ENCODE measurements around the gene C16orf74.
A peak's percentile ranks its signal among the peaks of the same experiment; 100 is the strongest.

Gene C16orf74

GRCh38 chr16:85765211-85765610, 14.3 kb upstream of the C16orf74 start:
- no peak overlapping the region for H2BK120ac ChIP-seq (ENCODE audit: low read depth, low read length)
- no peak overlapping the region for H4K91ac ChIP-seq (ENCODE audit: low read depth, low read length, poor library complexity)
- no peak overlapping the region for H2AK5ac ChIP-seq (ENCODE audit: low read depth, low read length)
- H3K4me2 ChIP-seq (ENCODE audit: insufficient read depth, low read length, poor library complexity, severe bottlenecking): no peak overlapping the region
- H3K36me3 ChIP-seq (replicated peaks in 1 of 2; ENCODE audit: control insufficient read depth in 2 of 2, insufficient read depth in 2 of 2, low read length in 2 of 2): no peaks in the 10 kb centered on the region
- H3K9me3 ChIP-seq (replicated peaks in 1 of 2; ENCODE audit: control insufficient read depth in 2 of 2, insufficient read depth in 1 of 2, low read depth in 1 of 2, low read length in 2 of 2): no peaks in the 10 kb centered on the region
- no peak overlapping the region for H4K8ac ChIP-seq (ENCODE audit: low read depth, low read length)
- H3K18ac ChIP-seq (ENCODE audit: low read length): no peak overlapping the region
- no peak for DNase-seq (ENCODE audit: low spot score)
- H3K4me3 ChIP-seq (ENCODE audit: low read length in 2 of 2): no peak overlapping the region
- H3K9ac ChIP-seq (ENCODE audit: low read depth, low read length, poor library complexity): no peak overlapping the region
- H3K27ac ChIP-seq (replicated peaks; ENCODE audit: low read length): no peak overlapping the region
- H3K4ac ChIP-seq (ENCODE audit: low read length): no peak overlapping the region
- H3K23ac ChIP-seq (ENCODE audit: low read depth, low read length, poor library complexity): no peak overlapping the region
- peaks cover 0 to 9% of the 10 kb centered on the region in 2 donors for H3K4me1 ChIP-seq (ENCODE audit: control insufficient read depth in 2 of 2, insufficient read depth in 1 of 2, low read depth in 1 of 2, low read length in 2 of 2)
- no peak overlapping the region for H3K14ac ChIP-seq (ENCODE audit: low read length)
- H2AFZ ChIP-seq (ENCODE audit: low read length): no peak overlapping the region
- WGBS, 2 donors (ENCODE audit: extremely low coverage in 2 of 2, insufficient read length in 2 of 2, insufficient replicate concordance in 1 of 2): no CpG with 5 or more reads among the region's 8 CpGs
- no peak overlapping the region for H2BK12ac ChIP-seq (ENCODE audit: low read length)
- no peaks in the 10 kb centered on the region for H3K27me3 ChIP-seq (ENCODE audit: control insufficient read depth in 3 of 3, insufficient read depth in 3 of 3, low read depth in 1 of 3, low read length in 3 of 3)
- H3K79me1 ChIP-seq (ENCODE audit: low read depth, low read length): no peaks in the 10 kb centered on the region
- no peak overlapping the region for H2BK5ac ChIP-seq (ENCODE audit: low read length)
- no peak overlapping the region for H2BK15ac ChIP-seq (ENCODE audit: low read length)

- DNase-seq (ENCODE audit: low spot score): no peak
- H3K36me3 ChIP-seq (replicated peaks in 1 of 2; ENCODE audit: control insufficient read depth in 2 of 2, insufficient read depth in 2 of 2, low read length in 2 of 2): no peaks in the 10 kb centered on the region
- no peak overlapping the region for H3K14ac ChIP-seq (ENCODE audit: low read length)
- no peak overlapping the region for H2AK5ac ChIP-seq (ENCODE audit: low read depth, low read length)
- no peak overlapping the region for H3K4me3 ChIP-seq (ENCODE audit: low read length in 2 of 2)
- H3K79me1 ChIP-seq (ENCODE audit: low read depth, low read length): no peaks in the 10 kb centered on the region
- WGBS, 2 donors (ENCODE audit: extremely low coverage in 2 of 2, insufficient read length in 2 of 2, insufficient replicate concordance in 1 of 2): no CpG with 5 or more reads among the region's 2 CpGs
- H3K4ac ChIP-seq (ENCODE audit: low read length): no peak overlapping the region
- H3K4me2 ChIP-seq (ENCODE audit: insufficient read depth, low read length, poor library complexity, severe bottlenecking): no peak overlapping the region
- H4K8ac ChIP-seq (ENCODE audit: low read depth, low read length): no peak overlapping the region
- H3K27ac ChIP-seq (replicated peaks; ENCODE audit: low read length): no peak overlapping the region
- H3K4me1 ChIP-seq (ENCODE audit: control insufficient read depth in 2 of 2, insufficient read depth in 1 of 2, low read depth in 1 of 2, low read length in 2 of 2): peaks cover 0 to 9% of the 10 kb centered on the region in 2 donors
- H2AFZ ChIP-seq (ENCODE audit: low read length): no peak overlapping the region
- H2BK15ac ChIP-seq (ENCODE audit: low read length): no peak overlapping the region
- no peaks in the 10 kb centered on the region for H3K9me3 ChIP-seq (replicated peaks in 1 of 2; ENCODE audit: control insufficient read depth in 2 of 2, insufficient read depth in 1 of 2, low read depth in 1 of 2, low read length in 2 of 2)
- H2BK120ac ChIP-seq (ENCODE audit: low read depth, low read length): no peak overlapping the region
- H2BK12ac ChIP-seq (ENCODE audit: low read length): no peak overlapping the region
- H3K23ac ChIP-seq (ENCODE audit: low read depth, low read length, poor library complexity): no peak overlapping the region
- H3K18ac ChIP-seq (ENCODE audit: low read length): no peak overlapping the region
- no peaks in the 10 kb centered on the region for H3K27me3 ChIP-seq (ENCODE audit: control insufficient read depth in 3 of 3, insufficient read depth in 3 of 3, low read depth in 1 of 3, low read length in 3 of 3)
- H4K91ac ChIP-seq (ENCODE audit: low read depth, low read length, poor library complexity): no peak overlapping the region
- no peak overlapping the region for H2BK5ac ChIP-seq (ENCODE audit: low read length)
- H3K9ac ChIP-seq (ENCODE audit: low read depth, low read length, poor library complexity): no peak overlapping the region
These were observed 12.7 kb upstream of the C16orf74 start for GRCh38 chr16:85763616-85764015.

DNA sequence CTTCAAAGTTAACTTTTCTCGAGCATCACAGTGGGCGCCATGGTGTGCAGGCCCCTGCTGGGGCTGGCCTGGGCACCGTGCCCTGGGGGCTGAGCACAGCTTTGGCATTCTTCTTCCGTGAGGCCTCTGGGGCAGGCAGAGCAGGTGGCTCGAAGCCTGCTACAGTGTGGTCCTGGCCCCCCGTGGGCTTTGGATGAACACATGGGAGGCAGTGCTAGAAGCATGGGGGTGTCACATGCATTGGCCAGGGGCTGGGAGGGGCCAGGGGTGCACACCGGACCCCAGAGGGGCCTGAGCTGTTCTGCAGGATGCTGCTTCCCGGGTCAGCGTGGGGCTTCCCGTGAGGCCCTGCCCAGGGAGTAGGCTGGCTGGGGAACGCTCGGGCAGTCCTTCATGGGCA, 12.1 kb upstream of the C16orf74 start:
- Histone ChIP-seq H2AFZ (ENCODE audit: low read length) (no peak overlapping the region), H3K9ac (ENCODE audit: low read depth, low read length, poor library complexity) (no peak overlapping the region), H3K4ac (ENCODE audit: low read length) (no peak overlapping the region), H4K8ac (ENCODE audit: low read depth, low read length) (no peak overlapping the region), H3K4me3 (ENCODE audit: low read length in 2 of 2) (no peak overlapping the region), H3K14ac (ENCODE audit: low read length) (peak overlapping the region; percentile 11), H2BK12ac (ENCODE audit: low read length) (peak overlapping the region; percentile 11), H2BK5ac (ENCODE audit: low read length) (no peak overlapping the region), H2BK15ac (ENCODE audit: low read length) (no peak overlapping the region), H3K4me1 (ENCODE audit: control insufficient read depth in 2 of 2, insufficient read depth in 1 of 2, low read depth in 1 of 2, low read length in 2 of 2) (peaks cover 0 to 3% of the 10 kb centered on the region in 2 donors), H3K23ac (ENCODE audit: low read depth, low read length, poor library complexity) (no peak overlapping the region), H3K27ac (replicated peaks; ENCODE audit: low read length) (no peak overlapping the region), H3K18ac (ENCODE audit: low read length) (no peak overlapping the region), H3K27me3 (ENCODE audit: control insufficient read depth in 3 of 3, insufficient read depth in 3 of 3, low read depth in 1 of 3, low read length in 3 of 3) (no peaks in the 10 kb centered on the region), H2AK5ac (ENCODE audit: low read depth, low read length) (peak overlapping the region; percentile 65), H2BK120ac (ENCODE audit: low read depth, low read length) (no peak overlapping the region), H3K4me2 (ENCODE audit: insufficient read depth, low read length, poor library complexity, severe bottlenecking) (no peak overlapping the region), H3K9me3 (replicated peaks in 1 of 2; ENCODE audit: control insufficient read depth in 2 of 2, insufficient read depth in 1 of 2, low read depth in 1 of 2, low read length in 2 of 2) (no peaks in the 10 kb centered on the region), H3K79me1 (ENCODE audit: low read depth, low read length) (no peaks in the 10 kb centered on the region), H3K36me3 (replicated peaks in 1 of 2; ENCODE audit: control insufficient read depth in 2 of 2, insufficient read depth in 2 of 2, low read length in 2 of 2) (no peaks in the 10 kb centered on the region), H4K91ac (ENCODE audit: low read depth, low read length, poor library complexity) (no peak overlapping the region)
- no CpG with 5 or more reads among the region's 12 CpGs for WGBS, 2 donors (ENCODE audit: extremely low coverage in 2 of 2, insufficient read length in 2 of 2, insufficient replicate concordance in 1 of 2)
- no peak for DNase-seq (ENCODE audit: low spot score)

- no peaks in the 10 kb centered on the region for H3K9me3 ChIP-seq (replicated peaks in 1 of 2; ENCODE audit: control insufficient read depth in 2 of 2, insufficient read depth in 1 of 2, low read depth in 1 of 2, low read length in 2 of 2)
These were observed 11.0 kb upstream of the C16orf74 start for GRCh38 chr16:85761861-85762260.

More at GRCh38 chr16:85761861-85762260, 11.0 kb upstream of the C16orf74 start:
- H3K27ac ChIP-seq (replicated peaks; ENCODE audit: low read length): no peak overlapping the region
- H3K27me3 ChIP-seq (ENCODE audit: control insufficient read depth in 3 of 3, insufficient read depth in 3 of 3, low read depth in 1 of 3, low read length in 3 of 3): no peaks in the 10 kb centered on the region
- H3K79me1 ChIP-seq (ENCODE audit: low read depth, low read length): no peaks in the 10 kb centered on the region
- H3K4me2 ChIP-seq (ENCODE audit: insufficient read depth, low read length, poor library complexity, severe bottlenecking): no peak overlapping the region
- H2BK120ac ChIP-seq (ENCODE audit: low read depth, low read length): no peak overlapping the region
- 100% methylated on average over 2 of the region's 6 CpGs; no CpG with 5 or more reads in 1 of the 2 donors for WGBS, 2 donors (ENCODE audit: extremely low coverage in 2 of 2, insufficient read length in 2 of 2, insufficient replicate concordance in 1 of 2)
- H3K36me3 ChIP-seq (replicated peaks in 1 of 2; ENCODE audit: control insufficient read depth in 2 of 2, insufficient read depth in 2 of 2, low read length in 2 of 2): no peaks in the 10 kb centered on the region
- no peak overlapping the region for H3K14ac ChIP-seq (ENCODE audit: low read length)
- peaks cover 0 to 2% of the 10 kb centered on the region in 2 donors for H3K4me1 ChIP-seq (ENCODE audit: control insufficient read depth in 2 of 2, insufficient read depth in 1 of 2, low read depth in 1 of 2, low read length in 2 of 2)
- no peak overlapping the region for H2AFZ ChIP-seq (ENCODE audit: low read length)
- no peak for DNase-seq (ENCODE audit: low spot score)
- no peak overlapping the region for H3K18ac ChIP-seq (ENCODE audit: low read length)
- H3K4ac ChIP-seq (ENCODE audit: low read length): no peak overlapping the region
- no peak overlapping the region for H2AK5ac ChIP-seq (ENCODE audit: low read depth, low read length)
- H3K9ac ChIP-seq (ENCODE audit: low read depth, low read length, poor library complexity): no peak overlapping the region
- no peak overlapping the region for H2BK5ac ChIP-seq (ENCODE audit: low read length)
- H3K4me3 ChIP-seq (ENCODE audit: low read length in 2 of 2): no peak overlapping the region
- no peak overlapping the region for H4K8ac ChIP-seq (ENCODE audit: low read depth, low read length)
- H2BK12ac ChIP-seq (ENCODE audit: low read length): no peak overlapping the region
- H2BK15ac ChIP-seq (ENCODE audit: low read length): no peak overlapping the region
- no peak overlapping the region for H3K23ac ChIP-seq (ENCODE audit: low read depth, low read length, poor library complexity)
- H4K91ac ChIP-seq (ENCODE audit: low read depth, low read length, poor library complexity): no peak overlapping the region
